ENCODE measurements around the gene C1QTNF4.

- TF ChIP-seq CTCF (IDR thresholded peaks at IDR 0.05 in 4 of 5, conservative IDR thresholded peaks at IDR 0.05 in 1 of 5) (no peak), POLR2A (IDR thresholded peaks at IDR 0.05) (no peak)
Measured at GRCh38 chr11:47587039-47587716, 7.0 kb downstream of the C1QTNF4 start.
